ENCODE data around the gene HSPA12B.

The HSPA12B gene

GRCh38 chr20:3745686-3746173 lies 13.2 kb downstream of the HSPA12B start:
- Histone ChIP-seq H3K4me2 (ENCODE audit: low read length) (no peak overlapping the region), H3K9ac (ENCODE audit: low read length) (no peak overlapping the region), H3K27me3 (ENCODE audit: insufficient read depth, low read length) (peaks cover 10% of the 10 kb centered on the region; the same call in 1 of the 2 replicates), H3F3A (ENCODE audit: insufficient read depth, low read length) (no peaks in the 10 kb centered on the region), H3K4me3 (ENCODE audit: low read depth, low read length, poor library complexity, severe bottlenecking) (no peak overlapping the region), H3K27ac (ENCODE audit: low read depth, low read length, poor library complexity, severe bottlenecking) (no peak overlapping the region), H3K9me3 (ENCODE audit: low read length) (no peaks in the 10 kb centered on the region), H2AFZ (ENCODE audit: low read length) (no peak overlapping the region), H3K36me3 (ENCODE audit: insufficient read depth, low read length) (no peaks in the 10 kb centered on the region), H3K79me2 (ENCODE audit: insufficient read depth, low read length) (no peaks in the 10 kb centered on the region), H3K4me1 (ENCODE audit: insufficient read depth, low read length, severe bottlenecking) (no peaks in the 10 kb centered on the region), H4K20me1 (ENCODE audit: insufficient read depth, low read length) (no peaks in the 10 kb centered on the region), H3K9me2 (ENCODE audit: low read depth, low read length) (no peaks in the 10 kb centered on the region)
- no peak for TF ChIP-seq EZH2 (IDR thresholded peaks at IDR 0.05; ENCODE audit: borderline replicate concordance, low read length)
- TF ChIP-seq CTCF (IDR thresholded peaks at IDR 0.05; ENCODE audit: low read length), result no peak

- H3K27me3 ChIP-seq (ENCODE audit: insufficient read depth, low read length), result peaks cover 10% of the 10 kb centered on the region; the same call in 1 of the 2 replicates
- no peaks in the 10 kb centered on the region for H4K20me1 ChIP-seq (ENCODE audit: insufficient read depth, low read length)
- no peak overlapping the region for H3K4me2 ChIP-seq (ENCODE audit: low read length)
- H3F3A ChIP-seq (ENCODE audit: insufficient read depth, low read length), result no peaks in the 10 kb centered on the region
- H3K36me3 ChIP-seq (ENCODE audit: insufficient read depth, low read length), result no peaks in the 10 kb centered on the region; the same call in 1 of the 2 replicates
- no peak overlapping the region for H3K27ac ChIP-seq (ENCODE audit: low read depth, low read length, poor library complexity, severe bottlenecking)
- no peak overlapping the region for H3K9ac ChIP-seq (ENCODE audit: low read length)
- no peaks in the 10 kb centered on the region for H3K9me2 ChIP-seq (ENCODE audit: low read depth, low read length)
- H3K4me3 ChIP-seq (ENCODE audit: low read depth, low read length, poor library complexity, severe bottlenecking), result no peak overlapping the region
- no peaks in the 10 kb centered on the region for H3K79me2 ChIP-seq (ENCODE audit: insufficient read depth, low read length)
- TF ChIP-seq CTCF (IDR thresholded peaks at IDR 0.05; ENCODE audit: low read length) (no peak), EZH2 (IDR thresholded peaks at IDR 0.05; ENCODE audit: borderline replicate concordance, low read length) (no peak)
- no peaks in the 10 kb centered on the region for H3K4me1 ChIP-seq (ENCODE audit: insufficient read depth, low read length, severe bottlenecking)
- no peaks in the 10 kb centered on the region for H3K9me3 ChIP-seq (ENCODE audit: low read length)
- no peak overlapping the region for H2AFZ ChIP-seq (ENCODE audit: low read length)
These were observed 15.0 kb downstream of the HSPA12B start for GRCh38 chr20:3747471-3747870.

- Histone ChIP-seq H3K27me3 (ENCODE audit: insufficient read depth, low read length) (peaks cover 10% of the 10 kb centered on the region; the same call in 1 of the 2 replicates), H3K9me3 (ENCODE audit: low read length) (no peaks in the 10 kb centered on the region), H3K4me2 (ENCODE audit: low read length) (no peak overlapping the region)
These were observed 15.6 kb downstream of the HSPA12B start for GRCh38 chr20:3748073-3748472.

More at GRCh38 chr20:3748073-3748472, 15.6 kb downstream of the HSPA12B start:
- TF ChIP-seq EZH2 (IDR thresholded peaks at IDR 0.05; ENCODE audit: borderline replicate concordance, low read length) (no peak), CTCF (IDR thresholded peaks at IDR 0.05; ENCODE audit: low read length) (no peak)
- no peaks in the 10 kb centered on the region for H3F3A ChIP-seq (ENCODE audit: insufficient read depth, low read length)
- H3K27ac ChIP-seq (ENCODE audit: low read depth, low read length, poor library complexity, severe bottlenecking), result no peak overlapping the region
- H3K4me1 ChIP-seq (ENCODE audit: insufficient read depth, low read length, severe bottlenecking), result no peaks in the 10 kb centered on the region
- H4K20me1 ChIP-seq (ENCODE audit: insufficient read depth, low read length), result no peaks in the 10 kb centered on the region
- no peaks in the 10 kb centered on the region; the same call in 1 of the 2 replicates for H3K36me3 ChIP-seq (ENCODE audit: insufficient read depth, low read length)
- no peak overlapping the region for H3K9ac ChIP-seq (ENCODE audit: low read length)
- H3K9me2 ChIP-seq (ENCODE audit: low read depth, low read length), result no peaks in the 10 kb centered on the region
- H3K4me3 ChIP-seq (ENCODE audit: low read depth, low read length, poor library complexity, severe bottlenecking), result no peak overlapping the region
- H3K79me2 ChIP-seq (ENCODE audit: insufficient read depth, low read length), result no peaks in the 10 kb centered on the region
- no peak overlapping the region for H2AFZ ChIP-seq (ENCODE audit: low read length)
